Choroid plexus epithelial cell (primary cell): ENCODE measurements around the gene NDFIP1.

Source experiments
- DNase-seq: peaks from one replicate; pipeline ENCODE4 v3.0.0-alpha.2; 2010; ENCODE audit warnings: low read depth
- H3K4me3 ChIP-seq: 2 replicates; pipeline ENCODE4 v1.5.1; 2011; ENCODE audit warnings: low read depth, mild to moderate bottlenecking, control low read depth, low read length, moderate library complexity
- TF ChIP-seq, protein P1 (sequence below): conservative IDR thresholded peaks from 2 replicates; pipeline ENCODE4 v1.5.1; 2011; ENCODE audit warnings: low read depth, mild to moderate bottlenecking, control low read depth, inconsistent platforms, low read length, moderate library complexity

Gene NDFIP1

GRCh38 chr5:142156839-142157463 is 48.4 kb downstream of the NDFIP1 start:
- peak; percentile 53 for DNase-seq
- TF ChIP-seq, protein P1, sequence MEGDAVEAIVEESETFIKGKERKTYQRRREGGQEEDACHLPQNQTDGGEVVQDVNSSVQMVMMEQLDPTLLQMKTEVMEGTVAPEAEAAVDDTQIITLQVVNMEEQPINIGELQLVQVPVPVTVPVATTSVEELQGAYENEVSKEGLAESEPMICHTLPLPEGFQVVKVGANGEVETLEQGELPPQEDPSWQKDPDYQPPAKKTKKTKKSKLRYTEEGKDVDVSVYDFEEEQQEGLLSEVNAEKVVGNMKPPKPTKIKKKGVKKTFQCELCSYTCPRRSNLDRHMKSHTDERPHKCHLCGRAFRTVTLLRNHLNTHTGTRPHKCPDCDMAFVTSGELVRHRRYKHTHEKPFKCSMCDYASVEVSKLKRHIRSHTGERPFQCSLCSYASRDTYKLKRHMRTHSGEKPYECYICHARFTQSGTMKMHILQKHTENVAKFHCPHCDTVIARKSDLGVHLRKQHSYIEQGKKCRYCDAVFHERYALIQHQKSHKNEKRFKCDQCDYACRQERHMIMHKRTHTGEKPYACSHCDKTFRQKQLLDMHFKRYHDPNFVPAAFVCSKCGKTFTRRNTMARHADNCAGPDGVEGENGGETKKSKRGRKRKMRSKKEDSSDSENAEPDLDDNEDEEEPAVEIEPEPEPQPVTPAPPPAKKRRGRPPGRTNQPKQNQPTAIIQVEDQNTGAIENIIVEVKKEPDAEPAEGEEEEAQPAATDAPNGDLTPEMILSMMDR, result no peak
- H3K4me3 ChIP-seq, result no peak overlapping the region

DNA sequence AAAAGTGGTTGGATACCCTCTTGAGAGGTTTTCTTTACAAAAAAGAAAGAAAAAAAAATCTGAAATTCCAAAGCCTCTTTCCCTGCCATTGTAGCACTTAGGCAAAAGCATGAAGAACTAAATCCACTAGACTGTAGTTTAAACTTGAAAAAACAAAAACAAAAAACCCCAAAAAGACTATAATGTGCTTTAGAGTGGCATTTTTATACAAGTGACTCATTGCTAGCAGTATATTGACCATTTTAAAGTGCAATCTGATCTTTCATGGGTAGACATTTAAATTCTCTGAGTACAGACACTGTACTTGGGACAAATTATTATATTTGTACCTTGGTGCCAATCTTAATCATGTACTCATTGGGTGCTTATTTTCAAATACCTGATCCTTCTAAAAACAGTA is 50.8 kb downstream of the NDFIP1 start:
- TF ChIP-seq, protein P1, result no peak
- no peak overlapping the region for H3K4me3 ChIP-seq
- no peak for DNase-seq

GRCh38 chr5:142164315-142164714 is 55.7 kb downstream of the NDFIP1 start:
- H3K4me3 ChIP-seq, result no peak overlapping the region
- TF ChIP-seq, protein P1, result no peak
- no peak for DNase-seq

- no peak for DNase-seq
- no peak overlapping the region for H3K4me3 ChIP-seq
- TF ChIP-seq, protein P1, result no peak
Measured at GRCh38 chr5:142166754-142167153, 58.2 kb downstream of the NDFIP1 start.

DNA sequence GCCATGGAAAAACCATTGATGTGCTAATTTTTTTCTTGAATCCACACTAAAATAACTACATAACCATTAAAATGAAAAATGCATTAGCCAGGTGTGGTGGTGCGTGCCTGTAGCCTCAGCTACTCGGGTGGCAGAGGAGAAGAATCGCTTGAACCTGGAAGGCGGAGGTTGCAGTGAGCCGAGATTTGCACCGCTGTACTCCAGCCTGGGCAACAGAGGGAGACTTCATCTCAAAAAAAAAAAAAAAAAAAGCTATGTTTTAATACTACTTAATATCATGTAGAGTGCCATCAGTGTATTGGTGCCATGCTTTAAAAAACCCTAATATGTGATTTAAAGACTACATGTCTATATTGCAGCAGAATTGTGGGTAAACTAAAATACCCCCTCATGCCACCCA is 58.9 kb downstream of the NDFIP1 start:
- TF ChIP-seq, protein P1, result peak; percentile 35
- H3K4me3 ChIP-seq, result no peak overlapping the region
- DNase-seq, result peak; percentile 17

- H3K4me3 ChIP-seq, result no peak overlapping the region
- no peak for DNase-seq
- TF ChIP-seq, protein P1, result no peak
Measured at GRCh38 chr5:142168365-142168764, 59.8 kb downstream of the NDFIP1 start.

DNA sequence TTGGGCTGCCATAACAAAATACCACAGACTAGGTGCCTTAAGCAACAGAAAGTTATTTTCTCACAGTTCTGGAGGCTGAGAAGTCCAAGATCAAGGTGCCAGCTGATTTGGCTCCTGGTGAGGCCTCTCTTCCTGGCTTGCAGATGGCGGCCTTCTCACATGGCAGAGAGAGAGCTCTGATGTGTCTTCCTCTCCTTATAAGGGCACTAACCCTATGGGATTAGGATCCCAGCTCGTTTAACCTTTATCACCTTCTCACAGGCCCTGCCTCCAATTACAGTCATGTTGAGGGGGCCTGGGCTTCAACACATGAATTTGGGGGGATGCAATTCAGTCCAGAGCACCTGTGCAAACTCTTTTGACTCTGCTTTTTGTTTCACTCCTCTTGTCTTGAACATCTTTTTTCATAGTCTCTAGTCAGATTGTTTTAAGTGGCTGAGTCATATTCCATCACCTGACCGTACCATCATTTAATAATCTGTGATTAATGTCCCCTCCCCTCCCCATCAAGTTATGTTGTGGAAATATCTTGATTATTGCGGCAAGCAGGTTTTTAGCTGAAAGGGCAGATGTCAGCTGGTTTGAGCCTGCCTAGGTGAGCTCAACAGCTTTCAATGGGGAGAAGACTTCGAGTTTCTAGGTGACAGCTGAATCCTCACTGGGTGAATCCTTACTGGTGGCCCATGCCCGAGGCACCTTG is 61.8 kb downstream of the NDFIP1 start:
- no peak overlapping the region for H3K4me3 ChIP-seq
- TF ChIP-seq, protein P1, result no peak
- no peak for DNase-seq
